Spleen (tissue), 11 donors: ENCODE measurements around the gene PLCD1. TPM values are rescaled to one million over a fixed set of nuclear protein-coding genes. Genes with fewer than 3 reads are reported as not detected.
"Not testable (repeated sequence)": the region's sequence is repeated elsewhere in the genome, so short reads cannot be mapped to it uniquely, and the experiment has no call there.

ENCODE experiments used
- DNase-seq: peaks from one replicate; pipeline ENCODE4 v3.0.0-alpha.2; 2020
- H3K27ac ChIP-seq, 8 donors: fragments of 200-600 bp; sonication (generic) in 7 of 8; 1 replicate in 4 of 8; 2 replicates in 4 of 8; pipeline versions ENCODE4 v1.5.0 to v1.8.0; 2016 to 2021; ENCODE audit warnings: inconsistent platforms in 4 of 8, mild to moderate bottlenecking in 4 of 8, moderate library complexity in 1 of 8
- H3K27me3 ChIP-seq, 7 donors: fragments of 200-600 bp; sonication (generic) in 6 of 7; replicated peaks in 1 of 7; 1 replicate in 4 of 7; 2 replicates in 3 of 7; pipeline versions ENCODE4 v1.5.0 to v1.8.0; 2016 to 2021; ENCODE audit warnings: inconsistent platforms in 3 of 7, mild to moderate bottlenecking in 1 of 7
- H3K36me3 ChIP-seq, 6 donors: fragments of 200-600 bp; sonication (generic) in 5 of 6; 1 replicate in 4 of 6; 2 replicates in 2 of 6; pipeline versions ENCODE4 v1.5.0 to v1.8.0; 2016 to 2021; ENCODE audit warnings: inconsistent platforms in 2 of 6
- H3K4me1 ChIP-seq, 6 donors: fragments of 200-600 bp; sonication (generic) in 5 of 6; 1 replicate in 3 of 6; 2 replicates in 3 of 6; pipeline versions ENCODE4 v1.5.0 to v1.8.0; 2016 to 2021; ENCODE audit warnings: inconsistent platforms in 3 of 6
- H3K4me3 ChIP-seq, 8 donors: fragments of 200-600 bp; sonication (generic) in 7 of 8; 1 replicate in 4 of 8; 2 replicates in 4 of 8; pipeline versions ENCODE4 v1.5.0 to v1.8.0; 2016 to 2021; ENCODE audit warnings: inconsistent platforms in 4 of 8, mild to moderate bottlenecking in 4 of 8, moderate library complexity in 2 of 8
- H3K9me3 ChIP-seq, 8 donors: fragments of 200-600 bp; sonication (generic) in 7 of 8; 1 replicate in 4 of 8; 2 replicates in 4 of 8; pipeline versions ENCODE4 v1.5.0 to v1.8.0; 2016 to 2021; ENCODE audit warnings: inconsistent platforms in 4 of 8
- CTCF ChIP-seq, 11 experiments: fragments of 200-600 bp in 7 of 11; fragments of 450-650 bp in 4 of 11; sonication (generic) in 4 of 11; IDR thresholded peaks in 8 of 11; conservative IDR thresholded peaks in 3 of 11; 1 replicate in 7 of 11; 2 replicates in 4 of 11; pipeline versions ENCODE4 v1.4.0 to v1.8.0; 2016 to 2021; ENCODE audit warnings: antibody characterized with exemption in 11 of 11, inconsistent platforms in 4 of 11, mild to moderate bottlenecking in 1 of 11
- POLR2A ChIP-seq, 3 donors: fragments of 450-650 bp; IDR thresholded peaks; one replicate each; pipeline ENCODE4 v1.5.1; 2017; ENCODE audit warnings: antibody characterized with exemption in 3 of 3, mild to moderate bottlenecking in 1 of 3
- POLR2AphosphoS5 ChIP-seq, 3 donors: sonication (generic); formaldehyde crosslinking; IDR thresholded peaks; one replicate each; pipeline ENCODE4 v1.5.1; 2017; ENCODE audit warnings: antibody characterized with exemption in 3 of 3
- WGBS, 5 donors: extraction: QIAGEN DNeasy Blood & Tissue Kit in 3 of 5; methylation state at CpG; one replicate each; pipeline versions ENCODE4 v1.1.5 to v1.1.7; 2013 to 2018; 5-methylcytosine and 5-hydroxymethylcytosine counted together
- intact Hi-C: fragments of 100-400 bp; cut with DNase I; formaldehyde crosslinking; loops from one replicate; pipeline ENCODE4 v1.15.0; 2023; ENCODE audit warnings: low total_unique reads
- polyA plus RNA-seq, 3 donors: library from polyadenylated mRNA; stranded (reverse); fragments of 200-250 nt; gene quantifications; one replicate each; pipeline ENCODE4 v1.2.1, GENCODE V29; 2013
- total RNA-seq, 7 donors: library from RNA; depleted of rRNA in 3 of 7; stranded (reverse); fragments of >200 nt in 3 of 7; fragmentation: NEBNext Ultra II Directional in 4 of 7; extraction: Animal tissue kit (Norgen Biotek cat#: 25700) in 4 of 7; gene quantifications; one replicate each; pipeline versions ENCODE4 v1.1.0 to v1.2.1, GENCODE V29; 2016 to 2021
- donor health status: healthy with polysubstance abuse.
- donor health status: DM: no; HTN: no; CAD: no; lungs with moderate emphysema.
- donor health status: DM: no; HTN: no; CAD: no.
- donor health status: Bipolar disorder and iron deficiency.
- donor health status: healthy.
- donor health status: DM: no; HTN: no; CAD: no.
- donor health status: DM: yes; HTN: yes; CAD: no.

The PLCD1 gene
- total and polyA plus RNA-seq, 10 donors, result 11.8 to 24.0 (median 18.8) TPM

- intact Hi-C loops, result no loop called here
- Histone ChIP-seq H3K4me3 (no peak overlapping the region), H3K27ac (peak overlapping the region in 1 of 8 donors; percentile 20), H3K27me3 (no peaks in the 10 kb centered on the region), H3K9me3 (no peaks in the 10 kb centered on the region), H3K36me3 (peaks cover 0 to 46% (median 2%) of the 10 kb centered on the region in 6 donors), H3K4me1 (peaks cover 4 to 32% (median 21%) of the 10 kb centered on the region in 6 donors)
- DNase-seq, result no peak
- no peak for TF ChIP-seq CTCF (IDR thresholded peaks at IDR 0.05 in 8 of 11, conservative IDR thresholded peaks at IDR 0.05 in 3 of 11)
- TF ChIP-seq POLR2A (IDR thresholded peaks at IDR 0.05), result no peak
- no peak for TF ChIP-seq POLR2AphosphoS5 (IDR thresholded peaks at IDR 0.05)
- WGBS, 5 donors, result 89 to 93% (median 92%) methylated on average over 12 of the region's 12 CpGs
Observed at GRCh38 chr3:37973246-37974054, 56.0 kb downstream of the PLCD1 start.

GRCh38 chr3:37972056-37972455 lies 57.4 kb downstream of the PLCD1 start:
- H3K9me3 ChIP-seq, DNase-seq, H3K27me3 ChIP-seq, H3K27ac ChIP-seq, intact Hi-C loops, H3K4me3 ChIP-seq: not testable (repeated sequence)
- Histone ChIP-seq H3K4me1 (peaks cover 7 to 46% (median 31%) of the 10 kb centered on the region in 6 donors), H3K36me3 (peaks cover 0 to 46% (median 2%) of the 10 kb centered on the region in 6 donors)
- 87 to 97% (median 92%) methylated on average over 8 of the region's 8 CpGs for WGBS, 5 donors

- no peak overlapping the region for H3K4me3 ChIP-seq
- intact Hi-C loops, result no loop called here
- TF ChIP-seq POLR2A (IDR thresholded peaks at IDR 0.05) (no peak), CTCF (IDR thresholded peaks at IDR 0.05 in 8 of 11, conservative IDR thresholded peaks at IDR 0.05 in 3 of 11) (no peak)
- H3K27ac ChIP-seq, result no peak overlapping the region
- no peaks in the 10 kb centered on the region for H3K9me3 ChIP-seq
- no peak for DNase-seq
- no peaks in the 10 kb centered on the region for H3K27me3 ChIP-seq
- peaks cover 0 to 42% (median under 1%) of the 10 kb centered on the region in 6 donors for H3K36me3 ChIP-seq
- peaks cover 9 to 50% (median 33%) of the 10 kb centered on the region in 6 donors for H3K4me1 ChIP-seq
Observed at GRCh38 chr3:37971467-37971866, 58.0 kb downstream of the PLCD1 start.

GRCh38 chr3:37970802-37971201 lies 58.6 kb downstream of the PLCD1 start:
- Histone ChIP-seq H3K36me3 (peaks cover 0 to 35% (median 0%) of the 10 kb centered on the region in 6 donors), H3K9me3 (no peaks in the 10 kb centered on the region), H3K27ac (peak overlapping the region in 1 of 8 donors; percentile 83), H3K4me3 (no peak overlapping the region), H3K4me1 (peaks cover 9 to 50% (median 33%) of the 10 kb centered on the region in 6 donors), H3K27me3 (no peaks in the 10 kb centered on the region)
- no peak for TF ChIP-seq POLR2AphosphoS5 (IDR thresholded peaks at IDR 0.05)
- no peak for TF ChIP-seq CTCF (IDR thresholded peaks at IDR 0.05 in 8 of 11, conservative IDR thresholded peaks at IDR 0.05 in 3 of 11)
- TF ChIP-seq POLR2A (IDR thresholded peaks at IDR 0.05), result no peak
- WGBS, 5 donors, result 89 to 95% (median 94%) methylated on average over 5 of the region's 5 CpGs
- intact Hi-C loops, result no loop called here
- no peak for DNase-seq
